GM12873 (cell line): ENCODE data around the gene BMPR1B.

ENCODE experiments used
- CTCF ChIP-seq: IDR thresholded peaks from 2 replicates; pipeline ENCODE4 v1.5.1; 2012; ENCODE audit warnings: low read depth, mild to moderate bottlenecking, moderate library complexity, low read length, control low read depth; ENCODE audit not compliant: insufficient read depth; ENCODE audit errors: missing control alignments

The BMPR1B gene

GRCh38 chr4:94929696-94930095 is 171.9 kb downstream of the BMPR1B start:
- no peak for TF ChIP-seq CTCF

GRCh38 chr4:94931626-94932025 is 173.9 kb downstream of the BMPR1B start:
- TF ChIP-seq CTCF: no peak

GRCh38 chr4:94932366-94932765 is 174.6 kb downstream of the BMPR1B start:
- no peak for TF ChIP-seq CTCF

GRCh38 chr4:94933799-94934198 is 176.0 kb downstream of the BMPR1B start:
- TF ChIP-seq CTCF: no peak

- TF ChIP-seq CTCF: no peak
Observed at GRCh38 chr4:94934201-94934600, 176.4 kb downstream of the BMPR1B start.

- no peak for TF ChIP-seq CTCF
Observed at GRCh38 chr4:94934864-94935263, 177.1 kb downstream of the BMPR1B start.

- TF ChIP-seq CTCF: no peak
Observed at GRCh38 chr4:94936854-94937253, 179.1 kb downstream of the BMPR1B start.
